Natural killer cell (primary cell): Measurements from ENCODE around the gene SLC5A9. TPM values are rescaled to one million over a fixed set of nuclear protein-coding genes. Genes with fewer than 3 reads are reported as not detected.

Experiments used
- ATAC-seq, 3 donors: fragments of 150-1000 bp in 2 of 3; fragments of 200-7000 bp in 1 of 3; cut with Tn5 transposase; 1 replicate in 1 of 3; 2 replicates in 2 of 3; pipeline ENCODE4 v1.10.0; 2021; ENCODE audit warnings: mild to moderate bottlenecking in 2 of 3, moderate library complexity in 2 of 3
- DNase-seq, 2 donors: peaks; one replicate each; pipeline versions ENCODE4 v3.0.0 to v3.0.0-alpha.2; 2013 to 2021; ENCODE audit warnings: mixed read lengths in 1 of 2
- H3K27ac ChIP-seq: one replicate; pipeline ENCODE4 v1.5.1; 2013; ENCODE audit warnings: mild to moderate bottlenecking, low read length
- H3K27me3 ChIP-seq: one replicate; pipeline ENCODE4 v1.6.1; 2013; ENCODE audit warnings: low read length; ENCODE audit not compliant: control insufficient read depth, insufficient read depth
- H3K36me3 ChIP-seq: one replicate; pipeline ENCODE4 v1.6.1; 2013; ENCODE audit warnings: low read length; ENCODE audit not compliant: control insufficient read depth, insufficient read depth
- H3K4me1 ChIP-seq: one replicate; pipeline ENCODE4 v1.6.1; 2013; ENCODE audit warnings: low read length; ENCODE audit not compliant: control insufficient read depth, insufficient read depth
- H3K4me3 ChIP-seq: one replicate; pipeline ENCODE4 v1.5.1; 2013; ENCODE audit warnings: low read length
- H3K9me3 ChIP-seq: one replicate; pipeline ENCODE4 v1.6.1; 2013; ENCODE audit warnings: low read length; ENCODE audit not compliant: control insufficient read depth, insufficient read depth
- H3K27ac Mint-ChIP-seq, 2 donors: one replicate each; pipeline ENCODE4 v1.8.0; 2022; ENCODE audit warnings: mild to moderate bottlenecking in 2 of 2, mixed read lengths in 2 of 2, moderate library complexity in 1 of 2
- H3K27me3 Mint-ChIP-seq, 2 donors: one replicate each; pipeline ENCODE4 v1.8.0; 2022; ENCODE audit warnings: low read depth in 2 of 2, mixed read lengths in 2 of 2
- H3K36me3 Mint-ChIP-seq: one replicate; pipeline ENCODE4 v1.8.0; 2022; ENCODE audit warnings: mixed read lengths
- H3K4me1 Mint-ChIP-seq, 2 donors: one replicate each; pipeline ENCODE4 v1.8.0; 2022; ENCODE audit warnings: mixed read lengths in 2 of 2
- H3K4me3 Mint-ChIP-seq: one replicate; pipeline ENCODE4 v1.8.0; 2022; ENCODE audit warnings: mild to moderate bottlenecking, moderate library complexity, mixed read lengths
- H3K9me3 Mint-ChIP-seq, 2 donors: one replicate each; pipeline ENCODE4 v1.8.0; 2022; ENCODE audit warnings: mixed read lengths in 2 of 2
- CTCF ChIP-seq: fragments of 200-600 bp; IDR thresholded peaks from one replicate; pipeline ENCODE4 v1.8.0; 2022; ENCODE audit warnings: antibody characterized with exemption
- WGBS: methylation state at CpG from one replicate; pipeline ENCODE4 v1.1.7; 2013; ENCODE audit warnings: missing lambda C conversion rate; ENCODE audit not compliant: insufficient coverage; 5-methylcytosine and 5-hydroxymethylcytosine counted together
- intact Hi-C: fragments of 100-400 bp; cut with micrococcal nuclease; formaldehyde crosslinking; loops from one replicate; pipeline ENCODE4 v1.14.2; 2022
- total RNA-seq, 4 donors: library from RNA; stranded (reverse); fragments of 120-200 nt in 1 of 4; gene quantifications; one replicate each; pipeline versions ENCODE4 v1.2.3 to v1.2.4, GENCODE V29; 2013 to 2022

Gene SLC5A9
- total RNA-seq, 3 donors from 2014 or later (not counting 1 experiment from before 2014, with no cell fraction given) = not detected

DNA sequence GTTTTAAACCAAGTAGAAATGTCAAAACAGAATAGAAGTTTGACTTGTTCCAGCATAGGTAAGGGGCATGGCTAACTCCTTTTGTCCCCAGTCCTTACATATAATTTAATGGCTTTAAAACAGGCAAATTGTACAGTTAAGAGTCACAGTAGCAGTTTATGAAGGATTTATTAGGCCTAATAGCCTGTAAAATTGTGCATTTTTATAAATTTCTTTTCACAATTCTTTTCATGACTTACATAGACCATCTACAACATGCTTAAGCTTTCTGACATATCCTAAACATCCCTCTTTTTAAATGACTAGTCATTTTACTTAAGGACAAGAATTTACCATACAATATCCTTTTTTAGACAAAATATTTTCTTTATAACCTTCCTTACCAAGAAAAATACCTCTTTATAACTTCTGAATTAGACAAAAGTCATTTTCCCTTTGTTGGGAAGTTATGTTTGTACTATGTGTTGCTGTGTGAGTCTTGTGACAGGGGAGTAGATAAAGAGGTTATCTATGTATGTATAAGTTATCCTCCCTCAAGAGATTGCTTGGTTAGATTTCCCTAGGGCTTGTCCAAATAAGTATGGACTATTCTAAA lies 34.5 kb upstream of the SLC5A9 start:
- H3K4me3 Mint-ChIP-seq = no peak overlapping the region
- peaks cover 24 to 54% of the 10 kb centered on the region in 2 donors for H3K27me3 Mint-ChIP-seq
- no peak overlapping the region for H3K27ac ChIP-seq
- no peaks in the 10 kb centered on the region for H3K36me3 Mint-ChIP-seq
- intact Hi-C loops = no loop called here
- TF ChIP-seq CTCF = no peak
- no peaks in the 10 kb centered on the region for H3K4me1 Mint-ChIP-seq
- no peak overlapping the region for H3K27ac Mint-ChIP-seq
- H3K9me3 ChIP-seq = no peaks in the 10 kb centered on the region
- no peaks in the 10 kb centered on the region for H3K4me1 ChIP-seq
- DNase-seq (no peak), ATAC-seq (no peak)
- H3K27me3 ChIP-seq = no peaks in the 10 kb centered on the region
- no peaks in the 10 kb centered on the region for H3K36me3 ChIP-seq
- no peaks in the 10 kb centered on the region for H3K9me3 Mint-ChIP-seq
- no peak overlapping the region for H3K4me3 ChIP-seq

DNA sequence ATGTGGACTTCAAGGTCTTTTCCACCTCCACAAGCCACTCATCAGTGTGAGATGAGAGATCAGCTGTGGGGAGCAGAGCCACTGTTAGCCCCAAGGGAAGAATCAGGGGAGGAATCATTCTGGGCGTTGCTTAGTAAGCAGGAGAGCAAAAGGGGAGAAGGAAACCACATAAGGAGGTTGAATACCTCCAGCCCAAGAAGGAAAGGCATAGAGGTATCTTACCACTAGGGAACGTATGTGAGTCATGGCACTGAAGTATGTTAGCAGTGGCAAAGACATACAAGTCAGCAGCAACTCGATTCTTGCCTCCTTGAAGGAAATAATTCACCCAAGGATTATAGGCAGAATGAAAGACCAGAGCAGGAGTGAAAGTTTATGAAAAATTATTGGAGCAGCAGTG lies 31.6 kb upstream of the SLC5A9 start:
- TF ChIP-seq CTCF = no peak
- Histone ChIP-seq H3K36me3 (no peaks in the 10 kb centered on the region), H3K4me3 (no peak overlapping the region), H3K27me3 (no peaks in the 10 kb centered on the region), H3K9me3 (no peaks in the 10 kb centered on the region), H3K4me1 (no peaks in the 10 kb centered on the region), H3K27ac (no peak overlapping the region)
- no peaks in the 10 kb centered on the region for H3K9me3 Mint-ChIP-seq
- peaks cover 31 to 47% of the 10 kb centered on the region in 2 donors for H3K27me3 Mint-ChIP-seq
- intact Hi-C loops = no loop called here
- 71% methylated on average over 3 of the region's 3 CpGs for WGBS
- no peaks in the 10 kb centered on the region for H3K4me1 Mint-ChIP-seq
- DNase-seq (no peak), ATAC-seq (no peak)
- H3K27ac Mint-ChIP-seq = no peak overlapping the region
- H3K36me3 Mint-ChIP-seq = no peaks in the 10 kb centered on the region
- H3K4me3 Mint-ChIP-seq = no peak overlapping the region

- no peak for TF ChIP-seq CTCF
- 80% methylated on average over 1 of the region's 2 CpGs for WGBS
- Histone ChIP-seq H3K4me1 (no peaks in the 10 kb centered on the region), H3K4me3 (no peak overlapping the region), H3K27ac (no peak overlapping the region), H3K27me3 (no peaks in the 10 kb centered on the region), H3K9me3 (no peaks in the 10 kb centered on the region), H3K36me3 (no peaks in the 10 kb centered on the region)
- Mint-ChIP-seq H3K27ac (no peak overlapping the region), H3K27me3 (peaks cover 20 to 25% of the 10 kb centered on the region in 2 donors), H3K9me3 (no peaks in the 10 kb centered on the region), H3K4me3 (no peak overlapping the region), H3K4me1 (no peaks in the 10 kb centered on the region), H3K36me3 (no peaks in the 10 kb centered on the region)
- intact Hi-C loops = no loop called here
- DNase-seq (no peak), ATAC-seq (no peak)
Measured at GRCh38 chr1:48194801-48195200, 27.7 kb upstream of the SLC5A9 start.

DNA sequence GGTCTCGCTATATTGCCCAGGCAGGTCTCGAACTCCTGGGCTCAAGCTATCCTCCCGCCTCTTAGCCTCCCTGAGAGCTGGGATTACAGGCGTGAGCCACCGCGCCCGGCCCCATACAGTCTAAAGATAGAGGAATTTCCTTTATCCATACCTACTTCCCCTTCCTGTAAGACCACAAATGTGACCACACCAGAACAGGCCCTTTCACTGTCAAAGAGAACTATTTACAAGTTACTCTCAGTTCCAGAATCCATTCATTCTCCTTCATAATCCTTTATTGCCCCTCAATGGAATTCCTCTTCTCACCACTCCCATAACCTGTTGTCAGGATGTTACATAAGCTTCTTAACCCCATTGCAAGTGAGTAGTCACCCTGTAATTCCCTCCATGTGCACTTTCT lies 26.3 kb upstream of the SLC5A9 start:
- DNase-seq (no peak), ATAC-seq (no peak)
- no peak overlapping the region for H3K4me3 Mint-ChIP-seq
- 4% methylated on average over 4 of the region's 7 CpGs for WGBS
- intact Hi-C loops = no loop called here
- Histone ChIP-seq H3K4me1 (no peaks in the 10 kb centered on the region), H3K9me3 (no peaks in the 10 kb centered on the region), H3K27me3 (no peaks in the 10 kb centered on the region), H3K27ac (no peak overlapping the region), H3K36me3 (no peaks in the 10 kb centered on the region), H3K4me3 (no peak overlapping the region)
- H3K27ac Mint-ChIP-seq = no peak overlapping the region
- H3K36me3 Mint-ChIP-seq = no peaks in the 10 kb centered on the region
- H3K9me3 Mint-ChIP-seq = no peaks in the 10 kb centered on the region
- H3K4me1 Mint-ChIP-seq = no peaks in the 10 kb centered on the region
- no peak for TF ChIP-seq CTCF
- H3K27me3 Mint-ChIP-seq = peaks cover 17 to 20% of the 10 kb centered on the region in 2 donors
